HepG2 (cell line): ENCODE results near the gene PRUNE1. TPM values are rescaled to one million over a fixed set of nuclear protein-coding genes. Genes with fewer than 3 reads are reported as not detected.

Experiments
- HIVEP1 ChIP-seq: sonication (generic); formaldehyde crosslinking; IDR thresholded peaks from 2 replicates; pipeline ENCODE4 v1.4.0; 2020; ENCODE audit warnings: mild to moderate bottlenecking, missing genetic modification reagents
- IKZF1 ChIP-seq: fragments of 450-650 bp; IDR thresholded peaks from 2 replicates; pipeline ENCODE4 v1.7.1; 2016
- MAFG ChIP-seq: sonication (generic); formaldehyde crosslinking; IDR thresholded peaks from 2 replicates; pipeline ENCODE4 v1.5.1; 2020; ENCODE audit warnings: mild to moderate bottlenecking, missing genetic modification reagents
- MATR3 ChIP-seq: sonication (generic); formaldehyde crosslinking; IDR thresholded peaks from 2 replicates; pipeline ENCODE4 v1.4.0; 2020; ENCODE audit warnings: missing genetic modification reagents
- MAZ ChIP-seq, 2 experiments: sonication (generic) in 1 of 2; formaldehyde crosslinking in 1 of 2; IDR thresholded peaks; 2 replicates each; pipeline versions ENCODE4 v1.5.0 to v1.6.1; 2012 to 2020; ENCODE audit warnings: low read depth in 2 of 2, mild to moderate bottlenecking in 2 of 2, borderline replicate concordance in 1 of 2, improper control_type of control experiment in 1 of 2, low read length in 1 of 2, missing genetic modification reagents in 1 of 2, moderate library complexity in 1 of 2
- MTF2 ChIP-seq: sonication (generic); formaldehyde crosslinking; IDR thresholded peaks from 2 replicates; pipeline ENCODE4 v1.5.0; 2020; ENCODE audit warnings: missing genetic modification reagents, borderline replicate concordance
- REPIN1 ChIP-seq: sonication (generic); formaldehyde crosslinking; IDR thresholded peaks from 2 replicates; pipeline ENCODE4 v1.8.0; 2022; ENCODE audit warnings: missing genetic modification reagents, low read depth, mild to moderate bottlenecking, borderline replicate concordance
- RFXAP ChIP-seq: sonication (generic); formaldehyde crosslinking; IDR thresholded peaks from 2 replicates; pipeline ENCODE4 v1.4.0; 2020; ENCODE audit warnings: missing genetic modification reagents, borderline replicate concordance
- SIN3B ChIP-seq: fragments of 150-350 bp; IDR thresholded peaks from 2 replicates; pipeline ENCODE4 v1.6.1; 2014; ENCODE audit warnings: low read length
- SP1 ChIP-seq, 2 experiments: fragments of 450-650 bp in 1 of 2; sonication (generic) in 1 of 2; formaldehyde crosslinking in 1 of 2; IDR thresholded peaks; 2 replicates each; pipeline versions ENCODE4 v1.4.0 to v1.6.1; 2016 to 2020; ENCODE audit warnings: missing genetic modification reagents in 1 of 2
- ZMYM2 ChIP-seq: sonication (generic); formaldehyde crosslinking; IDR thresholded peaks from 2 replicates; pipeline ENCODE4 v1.8.0; 2022; ENCODE audit warnings: mild to moderate bottlenecking, missing genetic modification reagents
- ZNF10 ChIP-seq: sonication (generic); formaldehyde crosslinking; IDR thresholded peaks from 2 replicates; pipeline ENCODE4 v1.4.0; 2020; ENCODE audit warnings: mild to moderate bottlenecking, low read depth, missing genetic modification reagents, borderline replicate concordance
- ZNF350 ChIP-seq: sonication (generic); formaldehyde crosslinking; IDR thresholded peaks from 2 replicates; pipeline ENCODE4 v1.4.0; 2020; ENCODE audit warnings: mild to moderate bottlenecking, low read depth, missing genetic modification reagents, borderline replicate concordance
- ZNF546 ChIP-seq: sonication (generic); formaldehyde crosslinking; conservative IDR thresholded peaks from 2 replicates; pipeline ENCODE4 v1.8.1; 2023; ENCODE audit warnings: mild to moderate bottlenecking, missing genetic modification reagents
- ZNF607 ChIP-seq: sonication (generic); formaldehyde crosslinking; IDR thresholded peaks from 2 replicates; pipeline ENCODE4 v1.5.1; 2020; ENCODE audit warnings: missing genetic modification reagents, mild to moderate bottlenecking, borderline replicate concordance
- ZNF768 ChIP-seq: sonication (generic); formaldehyde crosslinking; IDR thresholded peaks from 2 replicates; pipeline ENCODE4 v1.4.0; 2020; ENCODE audit warnings: missing genetic modification reagents
- ZNF878 ChIP-seq: sonication (generic); formaldehyde crosslinking; IDR thresholded peaks from 2 replicates; pipeline ENCODE4 v1.8.1; 2023; ENCODE audit warnings: mild to moderate bottlenecking, missing genetic modification reagents, moderate library complexity
- polyA plus RNA-seq, 8 experiments: library from polyadenylated mRNA; depleted of rRNA in 3 of 8; stranded (reverse) in 7 of 8; unstranded in 1 of 8; fragments of >200 nt; fragmentation: Illumina TruSeq in 4 of 8; extraction: Trizol in 4 of 8; gene quantifications; 2 replicates each; pipeline versions ENCODE4 v1.2.1 to v1.2.3, GENCODE V29; 2011 to 2016; ENCODE audit warnings: low read depth in 4 of 8, missing spikeins in 1 of 8, mixed read lengths in 1 of 8; ENCODE audit not compliant: insufficient read depth in 1 of 8
- total RNA-seq, 5 experiments: library from RNA; depleted of rRNA; stranded (reverse); fragments of >200 nt; fragmentation: Illumina TruSeq; extraction: Trizol; gene quantifications; 2 replicates each; pipeline ENCODE4 v1.2.3, GENCODE V29; 2016; ENCODE audit warnings: low read depth in 1 of 5
- TF ChIP-seq, protein P1 (sequence below): sonication (generic); formaldehyde crosslinking; IDR thresholded peaks from 2 replicates; pipeline ENCODE4 v1.8.0; 2022; ENCODE audit warnings: missing genetic modification reagents, low read depth, mild to moderate bottlenecking, borderline replicate concordance
- TF ChIP-seq, protein P2 (sequence below): sonication (generic); formaldehyde crosslinking; IDR thresholded peaks from 2 replicates; pipeline ENCODE4 v1.4.0; 2020; ENCODE audit warnings: mild to moderate bottlenecking, missing genetic modification reagents
- TF ChIP-seq, protein P3 (sequence below): sonication (generic); formaldehyde crosslinking; IDR thresholded peaks from 2 replicates; pipeline ENCODE4 v1.8.1; 2022; ENCODE audit warnings: mild to moderate bottlenecking, missing genetic modification reagents
- TF ChIP-seq, protein P4 (sequence below): sonication (generic); formaldehyde crosslinking; IDR thresholded peaks from 2 replicates; pipeline ENCODE4 v1.4.0; 2020; ENCODE audit warnings: mild to moderate bottlenecking, low read depth, missing genetic modification reagents
- TF ChIP-seq, protein P5 (sequence below): sonication (generic); formaldehyde crosslinking; IDR thresholded peaks from 2 replicates; pipeline ENCODE4 v1.8.1; 2023; ENCODE audit warnings: mild to moderate bottlenecking, moderate library complexity, missing genetic modification reagents
- TF ChIP-seq, protein P6 (sequence below): sonication (generic); formaldehyde crosslinking; IDR thresholded peaks from 2 replicates; pipeline ENCODE4 v1.5.0; 2020; ENCODE audit warnings: missing genetic modification reagents, mild to moderate bottlenecking, borderline replicate concordance

PRUNE1 gene
- total and polyA plus RNA-seq, 2 of the 13 experiments (the other 11 are each of a cell fraction or from before 2014, with no cell fraction given): 19.0 to 31.9 TPM

DNA sequence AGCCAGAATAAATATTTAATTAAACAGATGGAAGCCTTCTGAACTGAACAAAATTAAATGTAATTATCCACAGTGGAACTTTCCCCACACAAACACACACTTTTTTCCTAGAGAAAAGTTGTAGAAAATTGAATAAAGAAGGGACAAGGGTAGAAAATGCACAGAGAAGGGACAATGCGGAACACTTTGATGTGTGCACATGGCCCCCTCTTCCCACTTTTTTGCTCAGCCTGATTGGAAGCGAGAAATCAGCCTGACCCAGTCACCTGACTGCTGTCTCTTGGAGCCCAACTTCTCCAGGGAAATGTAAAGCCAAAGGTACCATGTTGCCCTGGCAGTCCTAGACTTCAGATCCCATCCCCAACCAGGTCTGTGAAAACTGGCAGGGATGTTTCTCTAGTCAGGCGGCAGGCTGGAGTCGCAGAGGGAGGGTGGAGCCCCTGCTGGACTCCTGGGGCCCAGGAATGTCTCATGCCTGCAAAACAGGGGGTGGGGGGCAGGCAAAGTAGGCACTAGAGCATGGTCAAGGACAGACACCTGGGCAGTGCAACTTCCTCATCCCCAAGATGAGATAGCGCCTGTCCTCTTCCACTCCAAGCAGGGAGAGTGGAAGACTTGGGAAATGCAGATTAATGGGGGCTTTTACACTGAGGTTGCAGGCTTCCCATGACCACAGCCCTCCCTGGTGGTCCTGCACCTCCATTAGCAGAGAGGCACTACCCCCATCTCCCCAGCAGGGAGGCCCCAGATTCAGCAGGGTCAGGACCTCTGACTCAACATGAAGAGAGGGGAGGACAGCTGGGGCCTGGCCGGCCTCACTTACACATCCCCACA lies 36.4 kb upstream of the PRUNE1 start (continued):
- TF ChIP-seq, protein P1, sequence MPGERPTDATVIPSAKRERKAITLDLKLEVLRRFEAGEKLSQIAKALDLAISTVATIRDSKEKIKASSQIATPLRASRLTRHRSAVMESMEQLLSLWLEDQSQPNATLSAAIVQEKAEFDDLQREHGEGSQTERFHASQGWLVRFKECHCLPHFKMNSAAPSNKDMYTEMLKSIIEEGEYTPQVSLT: no peak
- TF ChIP-seq, protein P2, sequence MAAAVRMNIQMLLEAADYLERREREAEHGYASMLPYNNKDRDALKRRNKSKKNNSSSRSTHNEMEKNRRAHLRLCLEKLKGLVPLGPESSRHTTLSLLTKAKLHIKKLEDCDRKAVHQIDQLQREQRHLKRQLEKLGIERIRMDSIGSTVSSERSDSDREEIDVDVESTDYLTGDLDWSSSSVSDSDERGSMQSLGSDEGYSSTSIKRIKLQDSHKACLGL (CRISPR knock-in tag): no peak
- TF ChIP-seq SIN3B (no peak), ZNF10 (CRISPR knock-in tag) (no peak), IKZF1 (no peak), RFXAP (CRISPR knock-in tag) (no peak), SP1 (IDR thresholded peaks at IDR 0.05) (no peak), SP1 (CRISPR knock-in tag; IDR thresholded peaks at IDR 0.05) (peak; percentile 21; the same call in 1 of the 2 replicates), ZNF350 (CRISPR knock-in tag) (0 out of 2 replicates have a peak, but pooled peaks have one; percentile 44), ZNF607 (no peak), MATR3 (no peak), ZMYM2 (CRISPR knock-in tag) (peak; percentile 31; the same call in 1 of the 2 replicates), REPIN1 (CRISPR knock-in tag) (0 out of 2 replicates have a peak, but pooled peaks have one; percentile 3), MAZ (IDR thresholded peaks at IDR 0.05; ENCODE audit: borderline replicate concordance, low read depth, low read length) (0 out of 2 replicates have a peak, but pooled peaks have one; percentile 14), MAZ (CRISPR knock-in tag; IDR thresholded peaks at IDR 0.05; ENCODE audit: low read depth) (no peak; the same call in none of the 2 replicates), MAFG (no peak), MTF2 (CRISPR knock-in tag) (no peak), HIVEP1 (no peak), ZNF768 (no peak), ZNF878 (CRISPR knock-in tag) (no peak), ZNF546 (no peak)
- TF ChIP-seq, protein P3, sequence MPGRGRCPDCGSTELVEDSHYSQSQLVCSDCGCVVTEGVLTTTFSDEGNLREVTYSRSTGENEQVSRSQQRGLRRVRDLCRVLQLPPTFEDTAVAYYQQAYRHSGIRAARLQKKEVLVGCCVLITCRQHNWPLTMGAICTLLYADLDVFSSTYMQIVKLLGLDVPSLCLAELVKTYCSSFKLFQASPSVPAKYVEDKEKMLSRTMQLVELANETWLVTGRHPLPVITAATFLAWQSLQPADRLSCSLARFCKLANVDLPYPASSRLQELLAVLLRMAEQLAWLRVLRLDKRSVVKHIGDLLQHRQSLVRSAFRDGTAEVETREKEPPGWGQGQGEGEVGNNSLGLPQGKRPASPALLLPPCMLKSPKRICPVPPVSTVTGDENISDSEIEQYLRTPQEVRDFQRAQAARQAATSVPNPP (CRISPR knock-in tag): no peak
- TF ChIP-seq, protein P4, sequence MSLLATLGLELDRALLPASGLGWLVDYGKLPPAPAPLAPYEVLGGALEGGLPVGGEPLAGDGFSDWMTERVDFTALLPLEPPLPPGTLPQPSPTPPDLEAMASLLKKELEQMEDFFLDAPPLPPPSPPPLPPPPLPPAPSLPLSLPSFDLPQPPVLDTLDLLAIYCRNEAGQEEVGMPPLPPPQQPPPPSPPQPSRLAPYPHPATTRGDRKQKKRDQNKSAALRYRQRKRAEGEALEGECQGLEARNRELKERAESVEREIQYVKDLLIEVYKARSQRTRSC (CRISPR knock-in tag): no peak
- TF ChIP-seq, protein P5, sequence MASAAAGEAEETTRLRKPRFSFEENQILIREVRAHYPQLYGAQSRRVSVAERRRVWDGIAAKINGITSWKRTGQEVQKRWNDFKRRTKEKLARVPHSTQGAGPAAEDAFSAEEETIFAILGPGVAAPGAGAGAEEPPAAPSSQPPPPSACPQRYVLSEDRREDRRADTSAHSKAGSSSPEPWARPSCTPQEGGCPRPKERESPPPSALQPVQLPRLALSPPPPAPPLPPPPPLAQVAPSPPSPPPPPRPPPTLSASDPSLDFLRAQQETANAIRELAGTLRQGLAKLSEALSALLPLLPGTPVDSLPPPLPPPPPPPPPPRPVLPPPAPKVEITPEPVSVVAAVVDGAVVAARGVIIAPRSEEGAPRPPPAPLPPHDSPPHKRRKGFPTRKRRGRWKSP (CRISPR knock-in tag): peak; percentile 38; the same call in 1 of the 2 replicates
- TF ChIP-seq, protein P6, sequence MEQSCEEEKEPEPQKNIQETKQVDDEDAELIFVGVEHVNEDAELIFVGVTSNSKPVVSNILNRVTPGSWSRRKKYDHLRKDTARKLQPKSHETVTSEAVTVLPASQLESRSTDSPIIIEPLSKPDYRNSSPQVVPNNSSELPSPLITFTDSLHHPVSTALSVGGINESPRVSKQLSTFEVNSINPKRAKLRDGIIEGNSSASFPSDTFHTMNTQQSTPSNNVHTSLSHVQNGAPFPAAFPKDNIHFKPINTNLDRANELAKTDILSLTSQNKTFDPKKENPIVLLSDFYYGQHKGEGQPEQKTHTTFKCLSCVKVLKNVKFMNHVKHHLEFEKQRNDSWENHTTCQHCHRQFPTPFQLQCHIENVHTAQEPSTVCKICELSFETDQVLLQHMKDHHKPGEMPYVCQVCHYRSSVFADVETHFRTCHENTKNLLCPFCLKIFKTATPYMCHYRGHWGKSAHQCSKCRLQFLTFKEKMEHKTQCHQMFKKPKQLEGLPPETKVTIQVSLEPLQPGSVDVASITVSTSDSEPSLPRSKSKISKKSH (CRISPR knock-in tag): peak; percentile 34; the same call in 1 of the 2 replicates
